C4-2B (cell line): ENCODE results near the gene MEIS1.

Experiments
- H3K27ac ChIP-seq: fragments of 450-650 bp; 2 replicates; pipeline ENCODE4 v1.5.1; 2017
- CTCF ChIP-seq: fragments of 450-650 bp; conservative IDR thresholded peaks from 2 replicates; pipeline ENCODE4 v1.5.1; 2017; ENCODE audit warnings: mild to moderate bottlenecking
- ZFX ChIP-seq: fragments of 450-650 bp; IDR thresholded peaks from 2 replicates; pipeline ENCODE4 v1.6.1; 2017

The MEIS1 gene

GRCh38 chr2:66467718-66468117 lies 32.8 kb downstream of the MEIS1 start:
- TF ChIP-seq CTCF = no peak
- no peak for TF ChIP-seq ZFX
- H3K27ac ChIP-seq = peak overlapping the region; percentile 38; the same call in 1 of the 2 replicates

DNA sequence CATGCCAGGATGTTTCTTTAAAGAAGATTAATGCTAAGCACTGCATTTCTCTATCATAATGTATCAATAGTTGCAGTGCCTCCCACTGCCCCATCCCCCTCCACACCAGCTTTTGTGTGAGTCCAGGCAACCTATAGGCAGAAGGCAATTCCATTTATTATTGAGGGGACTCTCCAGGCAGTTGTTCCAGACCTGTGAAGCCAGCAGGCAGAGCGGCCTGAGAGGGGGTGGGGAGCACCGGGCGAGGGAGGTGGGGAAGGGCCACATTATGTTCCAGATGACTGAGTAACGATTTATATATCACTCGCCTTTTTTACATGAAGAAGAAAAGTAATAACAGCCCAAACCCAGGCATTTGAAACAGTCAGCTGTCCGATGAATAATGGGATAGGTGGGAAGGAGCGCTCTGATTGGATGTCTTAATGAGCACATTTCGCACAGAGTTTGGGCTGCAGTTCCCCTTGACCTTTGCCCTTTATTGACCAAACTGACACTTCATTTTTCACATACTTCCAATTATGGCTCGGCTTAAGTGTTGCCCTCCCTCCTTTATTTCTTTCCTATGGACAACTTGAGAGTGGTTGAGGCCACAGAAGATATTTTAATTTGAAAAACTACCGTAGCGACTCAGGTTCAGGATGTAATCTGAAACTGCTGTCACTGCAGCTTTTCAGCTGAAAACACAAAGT lies 34.4 kb downstream of the MEIS1 start:
- no peak for TF ChIP-seq CTCF
- no peak for TF ChIP-seq ZFX
- no peak overlapping the region for H3K27ac ChIP-seq

GRCh38 chr2:66470199-66470598 lies 35.3 kb downstream of the MEIS1 start:
- no peak overlapping the region for H3K27ac ChIP-seq
- TF ChIP-seq ZFX = no peak
- TF ChIP-seq CTCF = no peak

DNA sequence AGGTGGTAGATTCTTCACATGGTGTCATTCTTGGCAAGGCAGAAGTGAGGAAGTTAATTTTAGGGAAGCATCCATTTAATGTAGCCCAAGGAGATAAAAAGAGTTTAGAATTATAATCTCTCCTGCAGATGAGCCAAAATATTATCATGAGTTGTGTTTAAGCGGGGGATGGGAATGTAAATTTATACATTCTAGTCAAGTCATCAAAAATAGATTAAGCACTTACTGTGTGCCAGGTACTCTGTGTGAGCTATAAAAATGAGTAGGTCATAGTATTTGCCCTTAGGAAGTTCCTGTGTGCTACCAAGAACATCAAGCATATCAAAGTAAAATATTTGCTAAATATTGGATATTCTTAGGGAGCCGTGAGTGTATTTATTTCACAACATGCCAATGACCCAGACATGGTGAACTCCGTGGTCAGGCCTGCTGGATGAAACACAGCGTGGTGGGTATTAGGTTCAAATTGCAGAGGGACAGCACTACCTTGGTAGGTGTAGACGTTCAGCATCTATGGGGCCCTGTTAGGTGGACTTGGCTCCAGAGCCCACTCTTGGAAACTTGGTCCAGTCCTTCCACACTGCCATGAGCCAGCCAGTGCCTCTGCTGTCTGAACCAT lies 37.4 kb downstream of the MEIS1 start:
- peak overlapping the region; percentile 71 for H3K27ac ChIP-seq
- no peak for TF ChIP-seq ZFX
- TF ChIP-seq CTCF = no peak

- no peak overlapping the region for H3K27ac ChIP-seq
- no peak for TF ChIP-seq ZFX
- TF ChIP-seq CTCF = no peak
Observed at GRCh38 chr2:66477135-66477842, 42.4 kb downstream of the MEIS1 start.

- TF ChIP-seq CTCF = no peak
- no peak for TF ChIP-seq ZFX
- no peak overlapping the region for H3K27ac ChIP-seq
Observed at GRCh38 chr2:66478299-66478698, 43.4 kb downstream of the MEIS1 start.

- no peak overlapping the region for H3K27ac ChIP-seq
- TF ChIP-seq ZFX (no peak), CTCF (no peak)
Observed at GRCh38 chr2:66478731-66479316, 43.9 kb downstream of the MEIS1 start.
